ENCODE results near the gene POLD2. TPM values are rescaled to one million over a fixed set of nuclear protein-coding genes. Genes with fewer than 3 reads are reported as not detected.

POLD2 gene
- total RNA-seq, 6 experiments from 2014 or later: 36.4 to 73.4 (median 57.3) TPM

DNA sequence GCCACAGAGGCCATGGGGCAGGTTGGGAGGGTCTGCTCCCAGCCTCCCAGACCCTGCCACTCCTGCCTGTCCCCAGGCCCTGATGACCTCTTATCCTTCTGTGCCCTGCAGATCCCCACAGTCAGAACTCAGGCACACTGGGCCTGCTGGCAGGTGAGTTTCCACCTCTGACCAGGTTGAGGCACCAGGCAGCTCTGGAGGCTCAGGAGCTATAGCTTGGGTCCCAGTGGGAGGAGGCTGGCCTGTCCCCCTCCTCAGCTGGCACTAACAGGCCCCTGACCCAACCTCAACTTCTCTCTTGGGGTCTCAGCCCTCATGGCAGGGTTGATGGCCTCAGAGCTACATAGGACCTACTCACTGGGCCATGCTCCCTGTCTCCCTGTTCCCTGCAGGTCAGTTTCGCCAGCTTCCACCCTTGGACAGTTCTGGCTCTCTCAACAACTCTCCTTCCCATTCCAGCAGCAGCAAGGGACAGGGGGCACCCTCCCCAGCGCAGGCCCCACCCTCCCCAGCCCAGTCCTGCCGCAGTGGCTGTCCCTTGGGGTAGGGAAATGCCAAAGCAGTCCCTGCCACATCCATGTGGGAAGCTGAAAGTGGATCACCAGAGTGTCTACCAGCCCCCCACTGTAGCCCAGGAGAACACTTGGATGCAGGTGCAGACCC, 21.9 kb downstream of the POLD2 start:
- 57% methylated on average over 2 of the region's 3 CpGs for WGBS (ENCODE audit: insufficient coverage, low coverage, low lambda C conversion rate, missing lambda C conversion rate)
- DNase-seq (no peak), ATAC-seq (no peak)
- H3K27me3 ChIP-seq: no peaks in the 10 kb centered on the region
- TF ChIP-seq POLR2A (IDR thresholded peaks at IDR 0.05): no peak
- TF ChIP-seq, protein P1, sequence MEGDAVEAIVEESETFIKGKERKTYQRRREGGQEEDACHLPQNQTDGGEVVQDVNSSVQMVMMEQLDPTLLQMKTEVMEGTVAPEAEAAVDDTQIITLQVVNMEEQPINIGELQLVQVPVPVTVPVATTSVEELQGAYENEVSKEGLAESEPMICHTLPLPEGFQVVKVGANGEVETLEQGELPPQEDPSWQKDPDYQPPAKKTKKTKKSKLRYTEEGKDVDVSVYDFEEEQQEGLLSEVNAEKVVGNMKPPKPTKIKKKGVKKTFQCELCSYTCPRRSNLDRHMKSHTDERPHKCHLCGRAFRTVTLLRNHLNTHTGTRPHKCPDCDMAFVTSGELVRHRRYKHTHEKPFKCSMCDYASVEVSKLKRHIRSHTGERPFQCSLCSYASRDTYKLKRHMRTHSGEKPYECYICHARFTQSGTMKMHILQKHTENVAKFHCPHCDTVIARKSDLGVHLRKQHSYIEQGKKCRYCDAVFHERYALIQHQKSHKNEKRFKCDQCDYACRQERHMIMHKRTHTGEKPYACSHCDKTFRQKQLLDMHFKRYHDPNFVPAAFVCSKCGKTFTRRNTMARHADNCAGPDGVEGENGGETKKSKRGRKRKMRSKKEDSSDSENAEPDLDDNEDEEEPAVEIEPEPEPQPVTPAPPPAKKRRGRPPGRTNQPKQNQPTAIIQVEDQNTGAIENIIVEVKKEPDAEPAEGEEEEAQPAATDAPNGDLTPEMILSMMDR (IDR thresholded peaks at IDR 0.05): no peak
- H3K9me3 ChIP-seq: no peaks in the 10 kb centered on the region
- intact Hi-C loops (cut with DNase I): no loop called here
- H3K27ac ChIP-seq: no peak overlapping the region
- no peaks in the 10 kb centered on the region for H3K4me1 ChIP-seq
- no peak overlapping the region for H3K4me3 ChIP-seq
- no peaks in the 10 kb centered on the region for H3K36me3 ChIP-seq

GRCh38 chr7:44100458-44101302, 22.7 kb downstream of the POLD2 start:
- ATAC-seq (no peak), DNase-seq (no peak)
- Histone ChIP-seq H3K36me3 (no peaks in the 10 kb centered on the region), H3K27ac (no peak overlapping the region), H3K4me1 (no peaks in the 10 kb centered on the region), H3K27me3 (no peaks in the 10 kb centered on the region), H3K4me3 (no peak overlapping the region), H3K9me3 (no peaks in the 10 kb centered on the region)
- 70% methylated on average over 8 of the region's 10 CpGs for WGBS (ENCODE audit: insufficient coverage, low coverage, low lambda C conversion rate, missing lambda C conversion rate)
- intact Hi-C loops (cut with DNase I): no loop called here
- no peak for TF ChIP-seq POLR2A (IDR thresholded peaks at IDR 0.05)
- TF ChIP-seq, protein P1 (IDR thresholded peaks at IDR 0.05): no peak

- no peaks in the 10 kb centered on the region for H3K27me3 ChIP-seq
Measured at GRCh38 chr7:44099669-44100068, 23.7 kb downstream of the POLD2 start.

GRCh38 chr7:44098092-44099068, 25.0 kb downstream of the POLD2 start:
- Histone ChIP-seq H3K4me3 (no peak overlapping the region), H3K27ac (no peak overlapping the region), H3K4me1 (no peaks in the 10 kb centered on the region), H3K9me3 (no peaks in the 10 kb centered on the region), H3K27me3 (no peaks in the 10 kb centered on the region), H3K36me3 (no peaks in the 10 kb centered on the region)
- no peak for ATAC-seq
- 78% methylated on average over 6 of the region's 6 CpGs for whole genome bisulfite sequencing (ENCODE audit: insufficient coverage, low coverage, low lambda C conversion rate, missing lambda C conversion rate)
- TF ChIP-seq POLR2A (IDR thresholded peaks at IDR 0.05): no peak
- TF ChIP-seq, protein P1 (IDR thresholded peaks at IDR 0.05): no peak
- intact Hi-C loops (cut with DNase I): no loop called here
- DNase-seq: no peak

More at GRCh38 chr7:44099669-44100068, 23.7 kb downstream of the POLD2 start:
- ATAC-seq (no peak), DNase-seq (no peak)
- 57% methylated on average over 4 of the region's 4 CpGs for WGBS (ENCODE audit: insufficient coverage, low coverage, low lambda C conversion rate, missing lambda C conversion rate)
- Histone ChIP-seq H3K36me3 (no peaks in the 10 kb centered on the region), H3K27ac (no peak overlapping the region), H3K4me3 (no peak overlapping the region), H3K4me1 (no peaks in the 10 kb centered on the region), H3K9me3 (no peaks in the 10 kb centered on the region)
- intact Hi-C loops (cut with DNase I): no loop called here
- TF ChIP-seq, protein P1 (IDR thresholded peaks at IDR 0.05): no peak
- no peak for TF ChIP-seq POLR2A (IDR thresholded peaks at IDR 0.05)
